Measurements from ENCODE around the gene SMCR8.
"Not testable (repeated sequence)": the region's sequence is repeated elsewhere in the genome, so short reads cannot be mapped to it uniquely, and the experiment has no call there.

SMCR8 gene, protein sequence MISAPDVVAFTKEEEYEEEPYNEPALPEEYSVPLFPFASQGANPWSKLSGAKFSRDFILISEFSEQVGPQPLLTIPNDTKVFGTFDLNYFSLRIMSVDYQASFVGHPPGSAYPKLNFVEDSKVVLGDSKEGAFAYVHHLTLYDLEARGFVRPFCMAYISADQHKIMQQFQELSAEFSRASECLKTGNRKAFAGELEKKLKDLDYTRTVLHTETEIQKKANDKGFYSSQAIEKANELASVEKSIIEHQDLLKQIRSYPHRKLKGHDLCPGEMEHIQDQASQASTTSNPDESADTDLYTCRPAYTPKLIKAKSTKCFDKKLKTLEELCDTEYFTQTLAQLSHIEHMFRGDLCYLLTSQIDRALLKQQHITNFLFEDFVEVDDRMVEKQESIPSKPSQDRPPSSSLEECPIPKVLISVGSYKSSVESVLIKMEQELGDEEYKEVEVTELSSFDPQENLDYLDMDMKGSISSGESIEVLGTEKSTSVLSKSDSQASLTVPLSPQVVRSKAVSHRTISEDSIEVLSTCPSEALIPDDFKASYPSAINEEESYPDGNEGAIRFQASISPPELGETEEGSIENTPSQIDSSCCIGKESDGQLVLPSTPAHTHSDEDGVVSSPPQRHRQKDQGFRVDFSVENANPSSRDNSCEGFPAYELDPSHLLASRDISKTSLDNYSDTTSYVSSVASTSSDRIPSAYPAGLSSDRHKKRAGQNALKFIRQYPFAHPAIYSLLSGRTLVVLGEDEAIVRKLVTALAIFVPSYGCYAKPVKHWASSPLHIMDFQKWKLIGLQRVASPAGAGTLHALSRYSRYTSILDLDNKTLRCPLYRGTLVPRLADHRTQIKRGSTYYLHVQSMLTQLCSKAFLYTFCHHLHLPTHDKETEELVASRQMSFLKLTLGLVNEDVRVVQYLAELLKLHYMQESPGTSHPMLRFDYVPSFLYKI

DNA sequence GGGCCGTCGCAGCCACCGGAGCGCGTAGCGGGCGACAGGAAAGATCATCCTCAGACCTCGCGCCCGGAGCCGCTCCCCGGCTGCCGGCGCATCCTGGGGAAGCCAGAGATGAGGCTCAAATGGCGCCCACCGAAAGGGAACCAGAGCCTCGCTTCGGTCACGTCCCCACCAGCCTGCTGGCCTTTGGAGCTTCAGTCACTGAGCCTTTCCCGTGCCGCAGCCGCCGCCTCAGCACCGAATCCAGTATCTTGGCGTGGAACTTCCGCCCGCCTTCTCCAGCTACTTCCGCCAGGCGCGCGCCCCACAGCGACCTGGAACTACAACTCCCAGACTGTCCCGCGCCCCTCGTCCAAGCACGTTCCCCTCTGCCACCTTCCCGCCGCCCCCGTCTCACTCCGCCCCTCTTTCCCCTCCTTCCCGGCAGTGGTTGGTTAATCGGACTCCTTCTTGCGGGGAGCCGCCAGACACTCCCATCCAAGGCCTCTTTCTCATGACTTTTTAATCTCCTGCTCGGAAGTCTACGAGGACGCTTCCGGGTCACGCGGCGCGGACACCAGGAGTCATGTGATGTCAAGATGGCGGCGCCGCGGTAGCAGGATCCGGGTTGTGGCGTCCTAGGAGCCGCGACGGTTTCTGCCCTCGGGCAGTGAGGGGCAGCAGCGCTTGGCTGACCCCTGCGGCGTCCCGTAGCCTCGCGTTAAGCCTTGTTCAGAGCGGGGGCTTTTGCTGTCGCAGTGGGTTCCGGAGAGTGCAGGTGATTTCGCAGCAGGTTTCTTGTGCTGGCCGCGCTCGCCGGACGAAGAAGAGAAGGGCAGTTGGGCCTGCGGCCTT, at the start of gene SMCR8, which contains the start of gene TOP3A:
TSS of gene SMCR8 (plus strand) at position 563 of the 831 bp plus-strand sequence. CDS start 497 bp downstream, outside the sequence.
TSS of gene TOP3A (minus strand) at position 264 of the 831 bp plus-strand sequence. CDS start at position 48, 216 bp downstream.
- peak; percentile 81 for FAIRE-seq

DNA sequence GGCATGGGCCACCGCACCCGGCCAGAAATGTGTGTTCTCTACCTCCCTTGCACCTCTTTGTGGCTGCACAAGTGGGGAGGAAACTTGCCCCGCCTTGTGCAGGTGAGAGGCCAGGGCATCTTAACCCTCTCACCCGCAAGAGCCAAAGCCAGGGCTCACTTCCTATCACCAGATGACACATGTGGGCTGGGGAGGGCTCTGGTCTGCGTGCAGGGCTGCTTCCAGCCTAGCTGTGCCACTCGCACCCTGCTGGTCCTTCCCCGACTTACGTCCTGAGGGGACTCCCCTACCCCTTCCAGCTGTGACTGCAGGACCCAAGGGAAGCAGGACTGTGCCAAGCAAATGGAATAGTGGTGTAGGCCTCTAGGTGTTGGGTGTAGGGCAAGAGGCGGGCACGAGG, 47.7 kb upstream of the SMCR8 start:
- FAIRE-seq: no peak

DNA sequence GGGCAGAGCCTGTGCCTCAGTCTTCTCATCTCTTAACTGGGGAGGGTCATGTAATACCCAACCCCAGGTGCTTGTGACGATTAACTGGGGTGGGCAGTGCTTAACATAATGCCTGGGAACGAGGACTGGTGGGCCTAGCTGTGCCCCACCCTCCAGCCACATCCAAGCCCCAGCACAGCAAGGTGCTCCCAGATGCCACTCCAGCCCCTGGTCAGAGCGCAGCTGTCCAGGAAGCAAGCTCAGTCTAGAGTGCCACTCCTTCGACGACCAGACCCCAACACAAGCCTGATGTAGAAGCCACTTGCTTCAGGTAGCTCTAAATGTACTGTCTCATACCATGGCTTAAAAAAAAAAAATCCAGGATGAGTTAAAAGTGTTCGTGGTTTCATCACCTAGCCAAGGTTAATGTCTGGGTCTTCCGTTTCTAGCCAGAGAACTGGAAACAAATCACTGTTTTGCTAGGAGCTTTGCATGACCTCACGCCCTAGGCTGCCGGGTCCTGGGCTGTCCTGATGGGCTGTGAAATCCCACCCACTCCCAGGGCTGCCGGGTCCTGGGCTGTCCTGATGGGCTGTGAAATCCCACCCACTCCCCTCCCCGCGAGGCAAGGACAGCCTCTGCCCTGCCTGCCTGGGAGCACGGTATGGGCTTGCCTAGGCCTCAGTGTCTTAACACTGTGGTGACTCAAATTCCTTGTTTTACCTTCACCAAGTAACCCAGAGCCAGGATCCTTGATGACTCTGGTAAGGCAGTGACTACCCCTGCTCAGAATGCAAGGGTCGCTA, 47.0 kb upstream of the SMCR8 start:
- FAIRE-seq: no peak

DNA sequence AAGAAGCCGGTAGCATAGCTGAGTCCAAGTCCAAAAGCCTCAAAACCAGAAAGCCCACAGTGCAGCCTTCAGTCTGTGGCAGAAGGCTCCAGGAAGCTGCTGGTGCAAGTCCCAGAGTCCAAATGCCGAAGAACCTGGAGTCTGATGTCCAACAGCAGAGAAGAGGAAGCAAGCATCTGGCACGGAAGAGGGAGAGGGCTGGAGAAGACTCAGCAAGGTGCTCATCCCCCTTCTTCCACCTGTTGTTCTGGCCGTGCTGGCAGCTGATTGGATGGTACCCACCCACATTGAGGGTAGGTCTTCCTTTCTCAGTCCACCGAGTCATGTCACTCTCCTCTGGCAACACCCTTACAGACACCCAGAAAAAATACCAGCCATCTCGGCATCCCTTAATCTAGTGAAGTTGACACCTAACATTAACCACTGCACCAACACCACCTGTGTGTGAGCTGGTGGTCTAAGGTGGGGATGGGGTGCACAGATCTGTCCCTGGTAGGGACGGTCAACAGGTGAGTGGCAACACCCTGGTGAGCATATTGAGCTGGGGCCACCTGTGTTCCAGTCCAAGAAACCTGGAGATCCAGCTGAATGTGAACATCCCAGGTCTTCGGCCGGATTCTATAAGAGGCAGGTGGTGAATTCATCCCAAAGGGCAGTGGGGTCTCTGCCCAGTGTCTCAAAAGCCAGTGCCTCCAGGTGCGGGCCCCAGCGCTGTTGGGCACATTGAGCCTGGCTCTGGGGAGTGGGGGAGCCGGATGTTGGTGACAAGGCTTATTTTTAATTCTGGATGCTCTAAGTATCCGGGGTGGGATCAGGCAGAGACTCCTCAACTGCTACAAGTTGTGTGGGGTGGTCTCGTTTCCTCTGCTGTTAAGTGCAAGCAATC, 44.8 kb upstream of the SMCR8 start:
- no peak for FAIRE-seq

DNA sequence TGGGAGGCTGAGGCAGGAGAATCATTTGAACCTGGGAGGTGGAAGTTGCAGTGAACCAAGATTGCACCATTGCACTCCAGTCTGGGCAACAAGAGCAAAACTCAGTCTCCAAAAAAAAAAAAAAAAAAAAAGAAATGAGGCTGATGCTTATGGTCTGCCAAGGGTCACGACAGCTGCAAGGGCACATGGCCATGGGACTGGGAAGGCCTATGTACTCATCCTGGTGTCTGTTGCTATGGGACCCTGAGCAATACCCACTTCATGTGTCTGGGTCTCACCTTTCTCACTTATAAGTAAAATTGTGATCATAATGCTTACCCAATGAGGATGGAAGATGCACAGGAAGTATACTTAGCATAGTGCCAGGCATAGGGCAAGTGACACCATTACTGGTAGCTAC, 38.0 kb upstream of the SMCR8 start:
- FAIRE-seq: no peak

DNA sequence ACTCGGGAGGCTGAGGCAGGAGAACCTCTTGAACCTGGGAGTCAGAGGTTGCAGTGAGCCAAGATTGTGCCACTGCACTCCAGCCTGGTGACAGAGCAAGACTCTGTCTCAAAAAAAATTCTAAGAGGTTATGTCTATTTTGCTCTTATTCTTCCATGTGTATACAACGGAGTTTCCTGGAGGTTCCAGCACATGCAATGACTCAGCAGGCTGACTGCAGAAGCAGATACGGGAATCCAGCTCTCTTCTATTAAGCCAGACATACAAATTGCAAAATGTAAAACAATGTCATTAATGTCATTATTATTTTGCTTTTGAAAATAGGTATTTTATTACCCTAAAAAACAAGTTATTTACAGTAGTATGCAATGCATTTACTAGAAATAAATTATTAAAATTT, 36.2 kb upstream of the SMCR8 start:
- no peak for FAIRE-seq

DNA sequence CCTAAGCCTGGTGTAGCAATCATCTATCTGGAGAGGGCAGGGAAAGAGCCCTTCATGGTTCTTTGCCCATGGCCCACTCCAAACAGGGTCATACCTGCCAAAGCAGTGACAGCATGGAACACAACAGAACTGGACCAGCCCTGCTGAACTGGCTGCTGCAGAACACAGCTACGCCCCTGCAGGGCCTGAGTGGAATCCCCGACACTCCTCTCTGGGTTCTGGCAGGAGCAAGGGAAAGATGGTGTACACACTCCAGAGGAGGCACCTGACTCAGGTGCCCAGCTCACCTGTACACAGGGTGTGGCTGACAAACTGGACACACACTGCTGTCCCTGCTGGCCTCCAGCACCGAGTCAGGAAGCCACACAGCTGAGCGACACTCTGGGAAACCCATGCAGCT, 34.8 kb upstream of the SMCR8 start:
- no peak for FAIRE-seq

DNA sequence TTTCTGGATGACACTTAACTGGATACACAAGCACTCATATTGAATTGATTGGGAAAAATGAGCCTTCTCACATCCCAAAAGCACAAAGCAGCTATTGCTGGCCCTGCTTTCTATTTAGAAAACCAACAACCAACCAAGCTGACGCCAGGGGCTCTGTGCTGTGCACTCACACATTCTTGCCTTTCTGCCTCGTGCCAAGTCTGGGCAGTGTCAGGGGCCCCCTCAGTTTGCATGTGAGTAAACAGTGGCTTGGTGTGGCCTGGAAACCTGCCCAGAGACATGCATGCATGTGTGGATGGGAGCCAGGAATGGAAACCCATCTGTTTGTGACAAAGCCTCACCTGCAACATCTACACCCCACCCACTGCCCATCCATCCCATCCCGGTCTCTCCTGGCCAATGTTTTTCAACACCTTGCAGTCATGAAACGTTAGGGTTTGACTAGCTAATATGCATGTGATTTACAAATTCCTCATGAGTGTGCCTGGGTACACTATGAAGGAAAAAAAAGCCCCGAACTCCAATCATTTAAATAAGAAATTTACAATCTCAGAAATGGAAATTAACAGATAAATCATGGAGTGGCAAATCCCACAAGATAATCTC, 34.2 kb upstream of the SMCR8 start:
- FAIRE-seq: no peak

DNA sequence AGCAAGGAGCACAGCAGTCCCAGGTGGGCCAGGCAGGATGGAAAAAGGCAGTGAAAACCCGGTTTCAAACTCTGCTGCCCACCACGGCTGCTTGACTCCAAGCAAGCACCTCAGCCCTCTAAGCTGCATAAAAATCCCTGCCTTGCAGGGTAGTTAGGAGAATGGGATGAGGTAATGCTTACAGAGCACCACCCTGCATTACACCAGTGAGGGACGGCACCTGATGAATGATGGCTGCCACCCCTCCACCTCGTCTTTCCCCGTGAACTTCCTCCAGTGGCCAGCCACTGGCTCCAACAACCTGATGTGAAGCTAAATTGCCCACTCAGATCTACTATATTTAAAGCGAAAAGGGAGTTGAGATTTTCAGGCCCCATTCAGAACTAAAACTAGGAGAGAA, 33.3 kb upstream of the SMCR8 start:
- no peak for FAIRE-seq

DNA sequence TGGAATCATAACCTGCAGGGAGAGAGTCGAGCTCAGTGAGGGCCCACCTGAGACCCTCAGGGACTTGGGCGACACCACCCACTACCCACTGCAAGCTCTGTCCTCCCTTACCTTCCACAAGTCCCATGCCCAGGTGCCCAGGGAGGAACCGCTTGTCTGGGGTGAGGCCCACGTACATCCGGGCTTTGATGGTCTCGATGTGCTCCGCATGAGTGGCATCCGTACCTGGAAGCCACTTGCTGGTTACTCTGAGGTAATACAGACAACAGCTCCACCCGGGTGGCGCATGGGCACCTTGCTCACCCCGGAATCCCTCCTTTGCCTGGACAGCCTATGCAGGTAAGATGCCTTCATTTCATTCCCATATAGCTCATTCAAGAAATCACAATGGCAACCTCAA, 29.8 kb upstream of the SMCR8 start:
- no peak for FAIRE-seq

DNA sequence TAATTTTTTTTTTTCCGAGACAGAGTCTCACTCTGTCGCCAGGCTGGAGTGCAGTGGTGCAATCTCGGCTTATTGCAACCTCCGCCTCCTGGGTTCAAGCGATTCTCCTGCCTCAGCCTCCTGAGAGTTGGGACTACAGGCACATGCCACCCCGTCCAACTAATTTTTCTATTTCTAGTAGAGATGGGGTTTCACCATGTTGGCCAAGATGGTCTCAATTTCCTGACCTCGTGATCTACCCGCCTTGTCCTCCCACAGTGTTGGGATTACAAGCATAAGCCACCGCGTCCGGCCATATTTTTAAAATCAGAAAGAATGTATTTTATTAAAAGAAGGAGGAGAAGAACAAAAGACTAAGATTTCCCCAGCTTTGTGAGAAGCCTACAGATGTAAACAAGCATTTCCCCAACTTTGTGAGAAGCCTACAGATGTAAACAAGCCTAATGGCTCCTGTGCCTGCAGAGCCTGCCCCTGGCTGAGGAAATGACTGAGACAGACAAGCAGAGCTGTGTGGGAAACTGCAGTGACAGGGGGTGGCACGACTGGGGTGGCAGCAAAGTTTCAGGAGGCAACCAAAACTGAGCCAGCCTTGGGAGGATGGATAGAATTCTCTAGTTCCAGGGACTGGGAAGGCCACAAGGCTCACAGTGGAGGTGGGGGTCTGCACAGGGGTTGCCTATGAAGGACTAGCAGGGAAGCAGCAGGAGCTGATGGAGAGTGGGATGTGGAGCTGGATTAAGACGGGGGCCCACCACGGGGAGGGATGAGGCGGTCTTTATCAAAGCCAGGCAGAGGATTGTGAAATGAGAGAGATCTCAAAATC, 23.2 kb upstream of the SMCR8 start:
- no peak for FAIRE-seq

DNA sequence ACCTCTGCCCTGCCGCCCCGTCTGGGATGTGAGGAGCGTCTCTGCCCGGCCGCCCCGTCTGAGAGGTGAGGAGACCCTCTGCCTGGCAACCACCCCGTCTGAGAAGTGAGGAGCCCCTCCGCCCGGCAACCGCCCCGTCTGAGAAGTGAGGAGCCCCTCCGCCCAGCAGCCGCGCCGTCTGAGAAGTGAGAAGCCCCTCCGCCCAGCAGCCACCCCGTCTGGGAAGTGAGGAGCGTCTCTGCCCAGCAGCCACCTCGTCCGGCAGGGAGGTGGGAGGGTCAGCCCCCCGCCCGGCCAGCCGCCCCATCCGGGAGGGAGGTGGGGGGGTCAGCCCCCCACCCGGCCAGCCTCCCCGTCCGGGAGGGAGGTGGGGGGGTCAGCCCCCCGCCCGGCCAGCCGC, 17.0 kb upstream of the SMCR8 start:
- FAIRE-seq: not testable (repeated sequence)

DNA sequence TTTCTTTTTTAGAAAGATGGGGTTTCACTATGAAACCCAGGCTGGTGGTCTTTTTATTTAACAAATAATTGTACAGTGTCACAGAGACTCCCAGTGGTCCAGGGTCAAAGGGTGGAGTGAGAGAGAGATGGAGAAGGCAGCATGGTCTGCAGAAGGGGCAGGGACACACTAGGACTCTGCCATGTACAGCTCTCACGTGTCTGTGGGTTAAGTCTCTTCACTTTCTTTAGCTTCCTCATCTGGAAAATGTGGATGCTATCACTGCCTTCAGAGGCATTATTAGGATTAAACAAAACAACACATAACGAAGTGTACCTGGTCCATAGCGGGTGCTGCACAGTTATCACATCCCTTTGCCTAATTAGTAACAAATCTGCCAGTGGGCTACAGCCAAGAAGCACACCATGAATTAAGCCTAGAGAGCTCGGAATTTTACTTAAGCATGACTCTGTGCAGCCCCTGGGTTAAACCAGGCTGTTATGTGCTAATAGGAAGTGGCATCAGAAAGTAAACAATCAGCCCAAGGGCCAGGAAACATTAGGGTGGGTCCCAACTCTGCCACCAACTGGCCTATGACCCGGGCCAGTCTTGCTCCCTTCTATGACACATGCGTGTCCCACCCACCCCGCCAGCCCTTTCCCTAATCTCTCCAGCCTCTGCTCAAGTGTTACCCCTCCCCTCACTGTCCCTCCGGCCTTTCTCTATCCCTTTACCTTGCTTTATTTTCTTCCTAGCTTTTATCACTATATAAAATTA, 14.2 kb upstream of the SMCR8 start:
- FAIRE-seq: no peak

DNA sequence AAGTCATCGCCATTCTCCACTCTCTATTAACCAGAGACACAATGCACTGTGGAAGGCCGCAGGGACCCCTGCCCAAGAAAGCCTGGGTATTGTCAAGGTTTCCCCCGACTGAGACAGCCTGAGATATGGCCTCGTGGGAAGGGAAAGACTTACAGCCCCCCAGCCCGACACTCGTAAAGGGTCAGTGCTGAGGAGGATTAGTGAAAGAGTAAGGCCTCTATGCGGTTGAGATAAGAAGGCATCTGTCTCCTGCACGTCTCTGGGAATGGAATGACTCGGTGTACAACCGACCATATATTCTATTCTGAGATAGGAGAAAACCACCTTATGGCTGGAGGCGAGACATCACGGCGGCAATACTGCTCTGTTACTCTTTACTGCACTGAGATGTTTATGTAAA, 11.9 kb upstream of the SMCR8 start:
- FAIRE-seq: not testable (repeated sequence)

DNA sequence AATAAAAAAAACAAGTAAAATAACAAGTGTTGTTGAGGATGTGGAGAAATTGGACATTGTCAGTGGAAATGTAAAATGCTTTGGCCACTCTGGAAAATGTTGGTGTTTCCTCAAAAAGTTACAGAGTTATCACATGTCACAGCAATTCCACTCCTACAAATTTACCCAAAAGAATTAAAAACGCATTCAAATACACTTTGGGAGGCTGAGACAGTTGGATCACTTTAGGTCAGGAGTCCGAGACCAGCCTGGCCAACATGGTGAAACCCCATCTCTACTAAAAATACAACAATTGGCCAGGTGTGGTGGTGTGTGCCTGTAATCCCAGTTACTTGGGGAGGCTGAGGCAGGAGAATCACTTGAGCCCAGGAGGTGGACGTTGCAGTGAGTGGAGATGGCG, 5.9 kb upstream of the SMCR8 start:
- FAIRE-seq: no peak

DNA sequence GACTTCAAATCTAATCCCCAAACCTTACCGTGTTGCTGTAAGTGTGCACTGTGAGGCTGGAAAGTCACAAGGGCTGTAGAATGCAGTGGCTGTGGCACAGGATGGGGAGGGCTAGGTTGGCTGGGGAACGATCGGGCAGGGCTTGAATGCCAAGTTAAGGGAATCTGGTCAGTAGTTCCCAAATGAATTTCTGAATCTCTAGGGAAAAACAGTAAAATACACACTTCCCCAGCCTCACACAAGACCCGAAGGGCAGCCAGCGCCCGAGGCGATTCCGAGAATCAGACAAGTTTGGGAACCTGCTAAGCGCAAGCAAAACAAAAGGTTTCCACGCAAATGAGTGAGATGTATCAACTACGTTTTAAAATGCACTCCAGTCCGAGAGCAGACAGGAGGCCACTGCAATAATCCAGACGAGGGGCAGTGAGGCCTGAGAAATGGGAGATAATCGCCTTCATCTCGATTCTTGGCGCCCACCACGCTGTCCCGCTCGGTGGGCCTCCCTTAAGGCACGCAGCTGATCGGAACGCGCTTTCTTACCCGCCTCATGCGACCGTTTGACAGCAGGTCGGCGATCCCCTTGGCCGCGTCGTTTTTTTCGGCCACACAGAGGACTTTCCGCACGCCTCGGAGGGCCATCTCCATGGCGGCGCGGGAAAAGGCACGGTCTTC, 898 bp upstream of the SMCR8 start:
- no peak for FAIRE-seq

DNA sequence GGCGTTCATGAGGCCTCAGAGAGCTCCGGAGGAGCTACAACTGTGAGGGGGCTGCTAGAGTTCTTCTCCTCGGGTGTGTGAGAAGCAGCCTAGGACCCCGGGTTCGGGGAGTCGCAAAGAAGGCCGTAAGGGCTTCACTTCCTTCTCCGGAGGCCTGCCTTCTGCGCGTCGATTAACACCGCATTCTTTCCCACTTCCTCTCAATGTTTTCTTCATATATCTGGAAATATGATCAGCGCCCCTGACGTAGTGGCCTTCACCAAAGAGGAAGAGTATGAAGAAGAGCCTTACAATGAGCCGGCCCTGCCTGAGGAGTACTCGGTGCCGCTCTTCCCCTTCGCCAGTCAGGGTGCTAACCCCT, 449 bp downstream of the SMCR8 start:
- no peak for FAIRE-seq

DNA sequence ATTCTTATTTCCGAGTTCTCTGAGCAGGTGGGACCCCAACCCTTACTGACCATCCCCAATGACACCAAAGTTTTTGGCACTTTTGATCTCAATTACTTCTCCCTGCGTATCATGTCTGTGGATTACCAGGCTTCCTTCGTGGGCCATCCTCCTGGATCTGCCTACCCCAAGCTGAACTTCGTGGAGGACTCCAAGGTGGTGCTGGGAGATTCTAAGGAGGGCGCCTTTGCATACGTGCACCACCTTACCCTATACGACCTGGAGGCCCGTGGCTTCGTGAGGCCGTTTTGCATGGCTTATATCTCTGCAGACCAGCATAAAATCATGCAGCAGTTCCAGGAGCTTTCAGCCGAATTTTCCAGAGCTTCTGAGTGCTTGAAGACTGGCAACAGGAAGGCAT, 868 bp downstream of the SMCR8 start:
- no peak for FAIRE-seq

Data from endometrium (tissue), 2 donors.